GM12873 (cell line): Measurements from ENCODE around the gene BBOF1.
A peak's percentile ranks its signal among the peaks of the same experiment; 100 is the strongest.

Source experiments
- CTCF ChIP-seq: IDR thresholded peaks from 2 replicates; pipeline ENCODE4 v1.5.1; 2012; ENCODE audit warnings: low read depth, mild to moderate bottlenecking, moderate library complexity, low read length, control low read depth; ENCODE audit not compliant: insufficient read depth; ENCODE audit errors: missing control alignments

The BBOF1 gene

DNA sequence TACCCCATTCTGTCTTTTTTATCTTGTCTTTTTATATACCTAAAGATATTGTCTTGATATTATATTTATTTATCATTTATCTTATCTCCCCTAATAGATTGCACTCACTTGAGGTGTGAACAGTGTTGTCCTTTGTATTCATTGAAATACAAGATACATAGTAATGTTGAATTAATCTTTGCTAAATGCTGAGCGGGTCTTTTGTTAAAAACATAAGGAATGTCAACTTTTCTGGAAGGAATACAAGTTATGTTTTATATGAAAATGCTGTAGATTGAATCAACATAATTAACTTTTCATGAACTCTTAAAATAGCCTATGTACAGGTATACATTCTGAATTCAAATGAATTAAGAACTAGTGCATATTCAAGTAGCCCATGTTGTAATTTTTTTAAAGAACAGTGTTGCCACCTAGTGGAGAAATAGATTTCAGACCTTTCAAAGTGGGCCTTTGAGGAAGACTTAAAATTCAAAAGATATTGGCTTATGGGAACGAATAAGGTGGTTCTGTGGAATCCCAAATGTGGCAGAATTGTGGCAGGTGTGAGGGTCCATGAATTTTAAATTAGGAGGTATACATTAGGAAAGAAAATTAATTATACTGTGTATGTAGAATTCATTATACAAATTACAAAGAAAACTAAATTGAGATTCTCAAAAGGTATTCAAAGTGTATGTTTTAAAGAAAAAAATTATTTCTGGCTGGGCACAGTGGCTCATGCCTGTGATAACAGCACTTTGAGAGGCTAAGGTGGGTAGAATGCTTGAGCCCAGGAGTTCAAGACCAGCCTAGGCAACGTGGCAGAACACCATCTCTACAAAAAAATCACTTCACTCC is 19.1 kb downstream of the BBOF1 start:
- peak; percentile 50 for TF ChIP-seq CTCF

GRCh38 chr14:74042296-74042695 is 23.1 kb downstream of the BBOF1 start:
- TF ChIP-seq CTCF: no peak

DNA sequence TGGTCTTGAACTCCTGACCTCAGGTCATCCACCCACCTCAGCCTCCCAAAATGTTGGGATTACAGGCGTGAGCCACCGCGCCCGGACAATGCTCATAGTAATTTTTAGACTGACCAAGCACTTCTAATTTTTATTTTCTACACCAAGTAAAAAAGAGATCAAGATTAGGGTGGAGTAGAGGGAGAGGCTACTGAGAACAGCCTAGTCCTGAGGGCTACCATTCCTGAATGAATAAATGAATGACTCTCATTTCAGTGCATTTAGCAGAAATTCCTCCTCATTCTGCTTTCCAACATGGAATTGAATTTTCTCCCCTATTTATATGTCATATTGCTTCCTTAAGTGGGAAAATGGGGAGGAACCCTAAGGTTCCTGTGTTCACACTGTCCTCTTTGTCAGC is 26.4 kb downstream of the BBOF1 start:
- TF ChIP-seq CTCF: no peak

DNA sequence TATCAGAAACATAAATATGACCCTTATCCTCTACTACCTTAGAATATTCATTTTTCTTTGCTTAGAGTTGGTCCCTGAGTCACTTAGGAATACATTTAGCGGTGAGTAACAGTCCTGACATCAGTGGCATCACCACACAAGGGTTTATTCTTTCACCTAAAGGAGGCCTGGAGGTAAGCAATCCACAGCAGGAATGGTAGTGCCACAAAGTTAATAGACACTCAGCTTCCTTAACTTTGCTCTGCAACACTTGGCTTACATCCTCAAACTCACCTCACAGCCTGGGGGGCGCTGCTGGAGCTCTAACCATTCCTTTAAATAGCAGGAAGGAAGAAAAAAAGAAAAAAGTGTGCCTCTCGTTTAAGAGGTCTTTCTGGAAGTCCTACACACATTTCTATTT is 29.1 kb downstream of the BBOF1 start:
- peak; percentile 8 for TF ChIP-seq CTCF

DNA sequence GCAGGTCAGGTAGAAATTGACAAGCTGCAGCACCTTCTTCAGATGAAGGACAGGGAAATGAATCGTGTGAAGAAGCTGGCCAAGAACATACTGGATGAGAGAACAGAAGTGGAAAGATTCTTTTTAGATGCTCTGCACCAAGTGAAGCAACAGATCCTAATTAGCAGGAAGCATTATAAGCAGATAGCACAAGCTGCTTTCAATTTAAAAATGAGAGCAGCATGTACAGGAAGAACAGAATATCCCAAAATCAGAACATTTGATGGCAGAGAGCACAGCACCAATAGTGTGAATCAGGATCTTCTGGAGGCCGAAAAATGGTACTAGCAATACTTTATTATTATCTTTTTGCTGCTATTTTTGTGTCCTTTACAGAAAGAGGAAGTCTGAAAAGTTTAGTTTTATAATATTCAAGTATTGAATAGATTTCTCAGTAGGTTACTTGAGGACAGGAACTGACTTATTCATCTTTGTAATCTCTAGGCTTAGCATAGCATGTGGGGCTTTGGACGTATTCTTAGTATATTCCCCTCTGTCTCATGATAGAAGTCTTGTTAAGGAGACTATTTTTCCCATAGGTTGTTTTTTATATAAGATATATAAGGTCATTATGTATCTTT is 30.8 kb downstream of the BBOF1 start:
- TF ChIP-seq CTCF: no peak

DNA sequence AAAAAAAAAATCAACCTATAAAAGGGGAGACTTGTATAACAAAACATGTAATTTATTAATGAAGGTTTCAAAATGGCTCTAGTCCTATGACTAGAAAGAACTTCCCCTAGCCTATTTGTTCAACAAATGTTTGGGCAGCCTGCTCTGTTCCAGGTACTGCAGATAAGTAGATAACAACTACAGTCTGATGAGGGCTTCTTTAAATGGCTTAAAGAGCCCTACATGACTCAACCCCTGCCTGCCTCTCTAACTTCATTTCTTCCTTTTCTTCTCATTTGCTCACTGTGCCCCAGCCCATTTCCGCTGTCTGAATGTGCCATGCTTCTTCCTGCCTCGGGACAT is 43.6 kb downstream of the BBOF1 start:
- no peak for TF ChIP-seq CTCF

GRCh38 chr14:74064426-74064825 is 45.3 kb downstream of the BBOF1 start:
- no peak for TF ChIP-seq CTCF
